ENCODE measurements around the gene GHRL. TPM values are rescaled to one million over a fixed set of nuclear protein-coding genes. Genes with fewer than 3 reads are reported as not detected.

Gene GHRL
- total and polyA plus RNA-seq, 8 donors, result 5.1 to 22.0 (median 6.7) TPM

DNA sequence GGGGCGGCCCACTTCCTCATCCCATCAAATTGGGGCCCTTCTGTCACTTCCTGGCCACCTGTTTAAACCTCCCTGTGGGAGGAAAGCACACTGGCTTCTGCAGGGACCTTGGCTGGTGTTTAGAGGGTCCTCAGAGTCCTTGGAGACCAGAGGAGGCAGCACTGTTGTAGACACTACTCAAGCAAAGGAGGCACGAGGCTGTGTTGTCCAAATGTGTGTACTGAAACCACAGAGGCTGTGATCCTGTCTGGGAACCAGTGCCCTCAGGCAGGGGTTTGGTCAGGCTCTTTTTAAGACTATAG, 40.6 kb upstream of the GHRL start:
- no peak for FAIRE-seq
- H3K27me3 ChIP-seq, result no peaks in the 10 kb centered on the region
- no peak overlapping the region for H3K27ac ChIP-seq
- intact Hi-C loops (cut with DNase I), result no loop called here
- H3K9me3 ChIP-seq, result no peaks in the 10 kb centered on the region
- TF ChIP-seq, protein P1, sequence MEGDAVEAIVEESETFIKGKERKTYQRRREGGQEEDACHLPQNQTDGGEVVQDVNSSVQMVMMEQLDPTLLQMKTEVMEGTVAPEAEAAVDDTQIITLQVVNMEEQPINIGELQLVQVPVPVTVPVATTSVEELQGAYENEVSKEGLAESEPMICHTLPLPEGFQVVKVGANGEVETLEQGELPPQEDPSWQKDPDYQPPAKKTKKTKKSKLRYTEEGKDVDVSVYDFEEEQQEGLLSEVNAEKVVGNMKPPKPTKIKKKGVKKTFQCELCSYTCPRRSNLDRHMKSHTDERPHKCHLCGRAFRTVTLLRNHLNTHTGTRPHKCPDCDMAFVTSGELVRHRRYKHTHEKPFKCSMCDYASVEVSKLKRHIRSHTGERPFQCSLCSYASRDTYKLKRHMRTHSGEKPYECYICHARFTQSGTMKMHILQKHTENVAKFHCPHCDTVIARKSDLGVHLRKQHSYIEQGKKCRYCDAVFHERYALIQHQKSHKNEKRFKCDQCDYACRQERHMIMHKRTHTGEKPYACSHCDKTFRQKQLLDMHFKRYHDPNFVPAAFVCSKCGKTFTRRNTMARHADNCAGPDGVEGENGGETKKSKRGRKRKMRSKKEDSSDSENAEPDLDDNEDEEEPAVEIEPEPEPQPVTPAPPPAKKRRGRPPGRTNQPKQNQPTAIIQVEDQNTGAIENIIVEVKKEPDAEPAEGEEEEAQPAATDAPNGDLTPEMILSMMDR (IDR thresholded peaks at IDR 0.05), result no peak
- H3K4me3 ChIP-seq, result no peak overlapping the region
- no peak for DNase-seq
- ATAC-seq, result no peak
- H3K36me3 ChIP-seq, result no peaks in the 10 kb centered on the region
- H3K4me1 ChIP-seq, result no peaks in the 10 kb centered on the region
- WGBS, 2 donors, result 57 to 67% methylated on average over 2 of the region's 2 CpGs

DNA sequence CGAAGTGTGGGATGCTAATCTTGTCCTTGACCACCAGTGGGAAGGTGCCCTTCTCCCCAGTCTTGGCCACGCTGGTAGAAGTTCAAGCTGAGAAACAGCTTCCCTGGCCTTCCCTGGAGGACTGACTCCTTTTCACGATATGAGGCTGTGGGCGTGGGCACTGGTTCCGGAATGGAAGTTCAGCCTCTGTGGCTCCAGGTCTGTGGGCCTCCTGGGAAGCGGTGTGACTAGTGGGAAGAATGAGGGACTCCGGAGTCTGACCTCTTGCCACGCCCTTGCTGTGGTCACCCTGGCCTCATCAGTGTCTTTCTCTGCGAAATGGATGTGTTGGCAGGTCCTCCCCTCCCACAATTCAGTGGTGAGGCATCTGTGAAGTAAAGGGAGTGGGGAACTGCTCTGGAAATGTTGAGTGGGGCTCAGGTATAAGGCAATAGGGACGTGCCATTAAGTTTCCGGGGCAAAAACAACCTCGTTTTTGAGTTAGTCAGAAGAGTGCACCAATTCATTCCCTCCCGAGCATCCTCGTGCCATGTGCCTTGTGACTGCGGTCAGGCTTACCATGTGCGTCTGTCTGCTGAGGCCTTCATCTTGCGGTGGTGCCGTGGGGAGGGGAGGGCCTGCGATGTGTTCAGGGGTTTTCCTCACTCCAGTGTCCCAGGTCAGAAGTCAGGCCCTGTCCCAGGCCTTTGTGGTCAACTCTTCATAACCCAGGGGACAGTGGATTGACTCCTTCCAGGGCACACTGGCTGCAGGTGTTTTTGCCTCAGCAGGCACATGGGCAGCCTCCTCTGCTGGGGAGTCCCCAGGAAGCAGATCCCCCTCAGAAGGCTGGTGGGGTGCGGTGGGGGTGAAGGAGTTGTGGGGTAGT, 40.0 kb upstream of the GHRL start:
- FAIRE-seq, result no peak
- no peak for ATAC-seq
- WGBS, 2 donors, result 75 to 84% methylated on average over 20 of the region's 20 CpGs
- Histone ChIP-seq H3K27me3 (no peaks in the 10 kb centered on the region), H3K4me3 (no peak overlapping the region), H3K27ac (no peak overlapping the region), H3K36me3 (no peaks in the 10 kb centered on the region), H3K4me1 (no peaks in the 10 kb centered on the region), H3K9me3 (no peaks in the 10 kb centered on the region)
- peak in 1 of 6 donors; percentile 21 for DNase-seq
- TF ChIP-seq, protein P1 (IDR thresholded peaks at IDR 0.05), result no peak
- intact Hi-C loops (cut with DNase I), result no loop called here

DNA sequence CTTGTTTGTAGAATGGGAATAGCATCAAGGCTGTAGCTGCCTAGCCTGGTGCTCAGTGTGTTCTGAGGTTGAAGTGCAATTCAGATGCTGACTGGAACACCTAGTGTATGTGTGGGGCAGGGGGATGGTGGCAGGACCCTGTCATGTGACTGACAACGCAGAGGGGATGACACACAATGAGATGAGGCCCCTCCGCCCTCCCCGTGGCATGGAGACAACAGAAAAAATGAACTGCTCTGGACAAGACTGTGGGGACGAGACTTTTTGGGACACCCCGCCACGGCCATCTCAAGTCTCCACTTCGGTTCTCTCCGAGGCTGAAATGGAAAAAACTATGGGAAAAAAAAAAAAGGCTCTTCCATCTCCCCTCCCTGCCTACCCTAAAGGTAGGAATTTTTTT, 38.6 kb upstream of the GHRL start:
- intact Hi-C loops (cut with DNase I), result no loop called here
- FAIRE-seq, result no peak
- 65 to 78% methylated on average over 8 of the region's 8 CpGs for WGBS, 2 donors
- no peak overlapping the region for H3K27ac ChIP-seq
- H3K4me3 ChIP-seq, result no peak overlapping the region
- no peaks in the 10 kb centered on the region for H3K27me3 ChIP-seq
- TF ChIP-seq, protein P1 (IDR thresholded peaks at IDR 0.05), result no peak
- no peaks in the 10 kb centered on the region for H3K36me3 ChIP-seq
- H3K4me1 ChIP-seq, result no peaks in the 10 kb centered on the region
- no peaks in the 10 kb centered on the region for H3K9me3 ChIP-seq
- ATAC-seq, result no peak
- peak in 1 of 6 donors; percentile 9 for DNase-seq

DNA sequence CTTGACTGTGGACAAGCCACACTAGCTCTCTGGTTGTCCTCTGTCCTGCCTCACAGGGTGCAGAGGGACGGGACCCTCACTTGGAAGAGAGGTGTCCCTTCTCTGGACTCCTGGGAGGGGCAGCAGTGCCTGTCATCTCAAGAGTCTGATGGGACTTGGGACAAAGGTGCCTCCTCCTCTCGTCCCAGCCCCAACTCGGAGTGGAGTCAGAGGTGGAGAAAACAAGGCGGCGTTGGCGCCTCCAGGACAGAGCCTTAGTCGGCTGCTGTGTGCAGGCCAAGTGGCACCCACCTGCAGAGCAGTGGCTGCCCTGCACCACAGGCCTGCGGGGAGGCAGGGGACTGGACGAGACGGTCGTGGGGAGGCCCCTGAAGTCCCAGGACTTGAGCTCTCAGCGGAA, 37.6 kb upstream of the GHRL start:
- H3K27me3 ChIP-seq, result no peaks in the 10 kb centered on the region
- ATAC-seq, result no peak
- FAIRE-seq, result no peak
- intact Hi-C loops (cut with DNase I), result no loop called here
- no peaks in the 10 kb centered on the region for H3K36me3 ChIP-seq
- H3K4me3 ChIP-seq, result no peak overlapping the region
- H3K4me1 ChIP-seq, result no peaks in the 10 kb centered on the region
- WGBS, 2 donors, result 54 to 68% methylated on average over 11 to 12 of the region's 12 CpGs
- TF ChIP-seq, protein P1 (IDR thresholded peaks at IDR 0.05), result no peak
- peak in 1 of 6 donors; percentile 34 for DNase-seq
- H3K27ac ChIP-seq, result no peak overlapping the region
- H3K9me3 ChIP-seq, result no peaks in the 10 kb centered on the region

DNA sequence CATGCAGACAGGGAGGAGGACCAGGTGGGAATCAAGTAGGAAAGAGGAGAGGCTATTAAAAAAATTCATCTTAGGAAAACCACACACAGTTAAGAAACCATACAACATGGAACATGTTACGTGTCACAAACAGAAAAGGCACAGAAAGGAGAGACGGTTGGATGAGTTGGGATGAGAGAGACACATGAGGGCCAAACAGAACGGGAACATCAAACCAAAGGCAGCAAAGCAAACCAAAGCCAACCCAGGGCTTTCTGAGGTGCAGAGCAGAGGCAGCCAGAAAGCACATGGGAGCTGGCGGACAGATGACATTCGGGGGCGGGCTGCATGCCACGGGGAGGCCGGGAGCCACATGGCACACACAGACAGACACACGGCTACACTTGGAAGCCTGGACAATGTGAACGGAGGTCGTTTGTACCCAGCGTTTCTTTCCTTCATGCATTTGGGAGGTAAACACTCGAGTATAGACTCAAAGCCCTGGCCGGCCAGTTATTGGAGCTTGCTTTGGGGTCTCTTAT, 36.8 kb upstream of the GHRL start:
- TF ChIP-seq, protein P1 (IDR thresholded peaks at IDR 0.05), result no peak
- DNase-seq, result peak in 1 of 6 donors; percentile 35
- Histone ChIP-seq H3K4me1 (no peaks in the 10 kb centered on the region), H3K36me3 (no peaks in the 10 kb centered on the region), H3K4me3 (no peak overlapping the region), H3K27ac (no peak overlapping the region), H3K9me3 (no peaks in the 10 kb centered on the region), H3K27me3 (no peaks in the 10 kb centered on the region)
- intact Hi-C loops (cut with DNase I), result no loop called here
- no peak for FAIRE-seq
- 54 to 58% methylated on average over 14 of the region's 14 CpGs for WGBS, 2 donors
- no peak for ATAC-seq
